ENCODE measurements around the gene CAMK4.

- no peak for TF ChIP-seq CTCF (IDR thresholded peaks at IDR 0.05)
- no peak for TF ChIP-seq POLR2A (IDR thresholded peaks at IDR 0.05)
Measured at GRCh38 chr5:111242606-111243005, 18.4 kb downstream of the CAMK4 start.
